ENCODE measurements around the gene TP53. TPM values are rescaled to one million over a fixed set of nuclear protein-coding genes. Genes with fewer than 3 reads are reported as not detected.

Gene TP53
- polyA plus RNA-seq, 1 donor (not counting 4 experiments of a cell fraction or from before 2014, with no cell fraction given), result 22.0 TPM

GRCh38 chr17:7710301-7710700 is 23.0 kb upstream of the TP53 start:
- Histone ChIP-seq H3K9ac (ENCODE audit: control insufficient read depth, extremely low read depth, insufficient read depth, low read length) (no peak overlapping the region), H2AFZ (ENCODE audit: control insufficient read depth, low read length) (peak overlapping the region; percentile 63), H3K27ac (ENCODE audit: control insufficient read depth, insufficient read depth, low read length) (no peak overlapping the region), H4K20me1 (ENCODE audit: control insufficient read depth, extremely low read depth, insufficient read depth, low read length) (no peaks in the 10 kb centered on the region), H3K4me2 (ENCODE audit: control insufficient read depth, extremely low read depth, insufficient read depth, low read depth, low read length) (no peak overlapping the region), H3K9me1 (ENCODE audit: control insufficient read depth, extremely low read depth, insufficient read depth, low read length) (no peaks in the 10 kb centered on the region), H3K36me3 (ENCODE audit: control insufficient read depth in 2 of 2, extremely low read depth in 1 of 2, insufficient read depth in 2 of 2, low read length in 2 of 2) (no peaks in the 10 kb centered on the region), H3K4me1 (ENCODE audit: control insufficient read depth, extremely low read depth, insufficient read depth, low read length) (peaks cover 11% of the 10 kb centered on the region), H3K79me2 (ENCODE audit: control insufficient read depth, insufficient read depth, low read length) (no peaks in the 10 kb centered on the region), H3K4me3 (ENCODE audit: control insufficient read depth in 2 of 3, extremely low read depth in 1 of 3, insufficient read depth in 2 of 3, low read depth in 1 of 3, low read length in 3 of 3) (no peak overlapping the region), H3K9me3 (ENCODE audit: control insufficient read depth, low read depth, low read length) (no peaks in the 10 kb centered on the region), H3K27me3 (ENCODE audit: control insufficient read depth, extremely low read depth, insufficient read depth, low read length) (peaks cover 25% of the 10 kb centered on the region)
- TF ChIP-seq CTCF (optimal IDR thresholded peaks at IDR 0.05 in 1 of 3, IDR thresholded peaks at IDR 0.05 in 1 of 3, conservative IDR thresholded peaks at IDR 0.05 in 1 of 3; ENCODE audit: extremely low read depth in 1 of 3, insufficient read depth in 2 of 3, low read length in 3 of 3), result no peak
- TF ChIP-seq EZH2 (IDR thresholded peaks at IDR 0.05; ENCODE audit: low read length), result no peak
- FAIRE-seq (no peak), DNase-seq (ENCODE audit: low read depth, low spot score) (no peak)
- dilution Hi-C loops (cut with MboI; ENCODE audit: extremely low pct_ligation_motif_present, low sequenced_read_pairs), result no loop called here

DNA sequence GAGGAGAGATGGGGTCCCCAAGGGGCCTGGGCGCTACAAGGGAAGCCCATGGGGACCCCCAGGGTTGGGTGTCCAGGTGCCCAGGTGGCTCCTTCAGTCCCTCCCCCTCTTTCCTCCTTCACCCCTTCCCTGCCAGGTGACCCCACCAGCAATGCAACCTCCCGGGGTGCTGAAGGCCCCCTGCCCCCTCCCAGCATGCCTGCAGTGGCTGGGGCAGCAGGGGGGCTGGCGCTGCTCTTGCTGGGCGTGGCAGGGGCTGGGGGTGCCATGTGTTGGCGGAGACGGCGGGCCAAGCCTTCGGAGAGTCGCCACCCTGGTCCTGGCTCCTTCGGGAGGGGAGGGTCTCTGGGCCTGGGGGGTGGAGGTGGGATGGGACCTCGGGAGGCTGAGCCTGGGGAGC is 21.7 kb upstream of the TP53 start:
- no peak overlapping the region for H3K4me2 ChIP-seq (ENCODE audit: control insufficient read depth, extremely low read depth, insufficient read depth, low read depth, low read length)
- H3K9me1 ChIP-seq (ENCODE audit: control insufficient read depth, extremely low read depth, insufficient read depth, low read length), result no peaks in the 10 kb centered on the region
- H3K4me3 ChIP-seq (ENCODE audit: control insufficient read depth in 2 of 3, extremely low read depth in 1 of 3, insufficient read depth in 2 of 3, low read depth in 1 of 3, low read length in 3 of 3), result no peak overlapping the region
- H3K9ac ChIP-seq (ENCODE audit: control insufficient read depth, extremely low read depth, insufficient read depth, low read length), result no peak overlapping the region
- H3K27me3 ChIP-seq (ENCODE audit: control insufficient read depth, extremely low read depth, insufficient read depth, low read length), result peaks cover 26% of the 10 kb centered on the region
- TF ChIP-seq CTCF (optimal IDR thresholded peaks at IDR 0.05 in 1 of 3, IDR thresholded peaks at IDR 0.05 in 1 of 3, conservative IDR thresholded peaks at IDR 0.05 in 1 of 3; ENCODE audit: extremely low read depth in 1 of 3, insufficient read depth in 2 of 3, low read length in 3 of 3) (no peak), EZH2 (IDR thresholded peaks at IDR 0.05; ENCODE audit: low read length) (no peak)
- no peaks in the 10 kb centered on the region for H3K36me3 ChIP-seq (ENCODE audit: control insufficient read depth in 2 of 2, extremely low read depth in 1 of 2, insufficient read depth in 2 of 2, low read length in 2 of 2)
- no peaks in the 10 kb centered on the region for H4K20me1 ChIP-seq (ENCODE audit: control insufficient read depth, extremely low read depth, insufficient read depth, low read length)
- no peaks in the 10 kb centered on the region for H3K9me3 ChIP-seq (ENCODE audit: control insufficient read depth, low read depth, low read length)
- dilution Hi-C loops (cut with MboI; ENCODE audit: extremely low pct_ligation_motif_present, low sequenced_read_pairs), result no loop called here
- DNase-seq (ENCODE audit: low read depth, low spot score) (no peak), FAIRE-seq (no peak)
- no peak overlapping the region for H2AFZ ChIP-seq (ENCODE audit: control insufficient read depth, low read length)
- H3K79me2 ChIP-seq (ENCODE audit: control insufficient read depth, insufficient read depth, low read length), result no peaks in the 10 kb centered on the region
- no peak overlapping the region for H3K27ac ChIP-seq (ENCODE audit: control insufficient read depth, insufficient read depth, low read length)
- H3K4me1 ChIP-seq (ENCODE audit: control insufficient read depth, extremely low read depth, insufficient read depth, low read length), result peaks cover 21% of the 10 kb centered on the region
